Gastrocnemius medialis (tissue), 4 donors: ENCODE measurements around the gene S100A9. TPM values are rescaled to one million over a fixed set of nuclear protein-coding genes. Genes with fewer than 3 reads are reported as not detected.

Source experiments
- ATAC-seq, 2 donors: fragments of 150-250 bp; one replicate each; pipeline ENCODE4 v1.9.1; 2016
- DNase-seq, 2 donors: peaks; one replicate each; pipeline ENCODE4 v3.0.0-alpha.2; 2019
- H3K27ac ChIP-seq, 4 donors: fragments of 200-600 bp; sonication (generic); 1 replicate in 1 of 4; 2 replicates in 3 of 4; pipeline ENCODE4 v1.5.1; 2016 to 2018; ENCODE audit warnings: mild to moderate bottlenecking in 2 of 4, moderate library complexity in 1 of 4
- H3K27me3 ChIP-seq, 3 donors: fragments of 200-600 bp; sonication (generic) in 2 of 3; 1 replicate in 1 of 3; 2 replicates in 2 of 3; pipeline versions ENCODE4 v1.5.1 to v1.6.0; 2016 to 2019; ENCODE audit warnings: mild to moderate bottlenecking in 1 of 3, moderate library complexity in 1 of 3
- H3K36me3 ChIP-seq, 2 donors: fragments of 200-600 bp; sonication (generic) in 1 of 2; one replicate each; pipeline ENCODE4 v1.5.1; 2017 to 2018
- H3K4me1 ChIP-seq, 2 donors: fragments of 200-600 bp; sonication (generic) in 1 of 2; one replicate each; pipeline ENCODE4 v1.5.1; 2016 to 2017; ENCODE audit warnings: mild to moderate bottlenecking in 2 of 2
- H3K4me3 ChIP-seq, 4 donors: fragments of 200-600 bp; sonication (generic) in 3 of 4; 1 replicate in 1 of 4; 2 replicates in 3 of 4; pipeline ENCODE4 v1.5.1; 2016 to 2019; ENCODE audit warnings: mild to moderate bottlenecking in 2 of 4
- H3K9me3 ChIP-seq, 3 donors: fragments of 200-600 bp; sonication (generic) in 2 of 3; 1 replicate in 1 of 3; 2 replicates in 2 of 3; pipeline ENCODE4 v1.5.1; 2016 to 2019
- CTCF ChIP-seq, 5 experiments: fragments of 450-650 bp in 3 of 5; fragments of 200-600 bp in 2 of 5; sonication (generic) in 2 of 5; IDR thresholded peaks in 4 of 5; conservative IDR thresholded peaks in 1 of 5; 1 replicate in 4 of 5; 2 replicates in 1 of 5; pipeline ENCODE4 v1.5.1; 2016 to 2019; ENCODE audit warnings: antibody characterized with exemption in 5 of 5, mild to moderate bottlenecking in 3 of 5, moderate library complexity in 3 of 5
- POLR2A ChIP-seq, 2 donors: fragments of 450-650 bp; IDR thresholded peaks; one replicate each; pipeline ENCODE4 v1.6.1; 2017; ENCODE audit warnings: antibody characterized with exemption in 2 of 2, mild to moderate bottlenecking in 2 of 2, moderate library complexity in 2 of 2
- in situ Hi-C, 4 donors: fragments of 200-750 bp; cut with MboI; loops; one replicate each; pipeline versions ENCODE4 v1.15.0 to v1.8.0; 2017; ENCODE audit warnings: low sequenced_read_pairs in 4 of 4
- intact Hi-C: fragments of 100-400 bp; cut with DNase I; formaldehyde crosslinking; loops from one replicate; pipeline ENCODE4 v1.15.1; 2023; ENCODE audit warnings: low total_unique reads
- total RNA-seq, 4 donors: library from RNA; depleted of rRNA; stranded (reverse); fragments of >200 nt; gene quantifications; one replicate each; pipeline versions ENCODE4 v1.1.0 to v1.2.3, GENCODE V29; 2016

Gene S100A9
- total RNA-seq, 4 donors from 2014 or later, result 57.4 to 205 (median 87.1) TPM

- TF ChIP-seq POLR2A (IDR thresholded peaks at IDR 0.05) (no peak), CTCF (IDR thresholded peaks at IDR 0.05 in 4 of 5, conservative IDR thresholded peaks at IDR 0.05 in 1 of 5) (no peak)
- H3K27me3 ChIP-seq, result peaks cover 0 to 15% (median 5%) of the 10 kb centered on the region in 3 donors
- H3K36me3 ChIP-seq, result no peaks in the 10 kb centered on the region
- in situ Hi-C loops, result no loop called here
- intact Hi-C loops, result no loop called here
- no peak overlapping the region for H3K4me3 ChIP-seq
- no peak overlapping the region for H3K27ac ChIP-seq
- H3K4me1 ChIP-seq, result no peaks in the 10 kb centered on the region
- no peaks in the 10 kb centered on the region for H3K9me3 ChIP-seq
- DNase-seq (no peak), ATAC-seq (no peak)
Measured at GRCh38 chr1:153343040-153343681, 14.5 kb upstream of the S100A9 start.

- Histone ChIP-seq H3K4me1 (no peaks in the 10 kb centered on the region), H3K27me3 (peaks cover 2 to 22% (median 5%) of the 10 kb centered on the region in 3 donors), H3K36me3 (no peaks in the 10 kb centered on the region), H3K4me3 (no peak overlapping the region), H3K9me3 (no peaks in the 10 kb centered on the region), H3K27ac (no peak overlapping the region)
- in situ Hi-C loops, result no loop called here
- TF ChIP-seq POLR2A (IDR thresholded peaks at IDR 0.05) (no peak), CTCF (IDR thresholded peaks at IDR 0.05 in 4 of 5, conservative IDR thresholded peaks at IDR 0.05 in 1 of 5) (no peak)
- intact Hi-C loops, result no loop called here
- no peak for DNase-seq
- ATAC-seq, result no peak
Measured at GRCh38 chr1:153343811-153344717, 13.6 kb upstream of the S100A9 start.

- H3K4me3 ChIP-seq, result no peak overlapping the region
- intact Hi-C loops (no loop called here), in situ Hi-C loops (no loop called here)
- H3K27me3 ChIP-seq, result peaks cover 3 to 27% (median 8%) of the 10 kb centered on the region in 3 donors
- no peaks in the 10 kb centered on the region for H3K9me3 ChIP-seq
- no peaks in the 10 kb centered on the region for H3K4me1 ChIP-seq
- no peak overlapping the region for H3K27ac ChIP-seq
- no peaks in the 10 kb centered on the region for H3K36me3 ChIP-seq
- ATAC-seq (no peak), DNase-seq (no peak)
- TF ChIP-seq POLR2A (IDR thresholded peaks at IDR 0.05) (no peak), CTCF (IDR thresholded peaks at IDR 0.05 in 4 of 5, conservative IDR thresholded peaks at IDR 0.05 in 1 of 5) (no peak)
Measured at GRCh38 chr1:153344718-153345025, 13.0 kb upstream of the S100A9 start.

- Histone ChIP-seq H3K4me3 (no peak overlapping the region), H3K9me3 (no peaks in the 10 kb centered on the region), H3K36me3 (no peaks in the 10 kb centered on the region), H3K4me1 (no peaks in the 10 kb centered on the region), H3K27me3 (peaks cover 3 to 27% (median 8%) of the 10 kb centered on the region in 3 donors), H3K27ac (no peak overlapping the region)
- intact Hi-C loops, result no loop called here
- ATAC-seq (no peak), DNase-seq (no peak)
- TF ChIP-seq CTCF (IDR thresholded peaks at IDR 0.05 in 4 of 5, conservative IDR thresholded peaks at IDR 0.05 in 1 of 5), result no peak
- in situ Hi-C loops, result no loop called here
Measured at GRCh38 chr1:153345187-153346076, 12.2 kb upstream of the S100A9 start.
